HG02970 (cell line): Measurements from ENCODE around the gene TAS2R60.
"Not testable (repeated sequence)": the region's sequence is repeated elsewhere in the genome, so short reads cannot be mapped to it uniquely, and the experiment has no call there.

Source experiments
- ATAC-seq: cut with Tn5 transposase; IDR thresholded peaks from one replicate; pipeline ENCODE4 v1.9.1; 2021; ENCODE audit warnings: mild to moderate bottlenecking, moderate library complexity, moderate number of reproducible peaks; ENCODE audit not compliant: unreplicated experiment, low FRiP score

The TAS2R60 gene, protein sequence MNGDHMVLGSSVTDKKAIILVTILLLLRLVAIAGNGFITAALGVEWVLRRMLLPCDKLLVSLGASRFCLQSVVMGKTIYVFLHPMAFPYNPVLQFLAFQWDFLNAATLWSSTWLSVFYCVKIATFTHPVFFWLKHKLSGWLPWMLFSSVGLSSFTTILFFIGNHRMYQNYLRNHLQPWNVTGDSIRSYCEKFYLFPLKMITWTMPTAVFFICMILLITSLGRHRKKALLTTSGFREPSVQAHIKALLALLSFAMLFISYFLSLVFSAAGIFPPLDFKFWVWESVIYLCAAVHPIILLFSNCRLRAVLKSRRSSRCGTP

DNA sequence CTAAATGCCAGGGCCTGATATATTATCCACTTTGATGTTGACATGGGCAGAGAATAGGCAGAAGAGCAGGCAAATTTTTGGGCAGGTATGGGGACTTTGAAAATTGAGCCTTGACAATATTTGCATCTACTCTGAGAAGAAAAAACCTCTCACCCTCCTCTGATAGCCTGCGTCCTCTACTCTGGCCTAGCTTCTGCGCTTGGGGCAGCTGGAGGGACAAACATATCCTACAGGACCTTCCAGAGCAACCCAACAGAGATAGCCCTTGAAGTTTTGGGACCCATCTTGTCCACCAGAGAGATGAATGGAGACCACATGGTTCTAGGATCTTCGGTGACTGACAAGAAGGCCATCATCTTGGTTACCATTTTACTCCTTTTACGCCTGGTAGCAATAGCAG, at the start of gene TAS2R60:
Gene TAS2R60 (plus strand): TSS at position 301 of the 400 bp plus-strand sequence. CDS start 0 bp downstream, at position 301.
- no peak for ATAC-seq

DNA sequence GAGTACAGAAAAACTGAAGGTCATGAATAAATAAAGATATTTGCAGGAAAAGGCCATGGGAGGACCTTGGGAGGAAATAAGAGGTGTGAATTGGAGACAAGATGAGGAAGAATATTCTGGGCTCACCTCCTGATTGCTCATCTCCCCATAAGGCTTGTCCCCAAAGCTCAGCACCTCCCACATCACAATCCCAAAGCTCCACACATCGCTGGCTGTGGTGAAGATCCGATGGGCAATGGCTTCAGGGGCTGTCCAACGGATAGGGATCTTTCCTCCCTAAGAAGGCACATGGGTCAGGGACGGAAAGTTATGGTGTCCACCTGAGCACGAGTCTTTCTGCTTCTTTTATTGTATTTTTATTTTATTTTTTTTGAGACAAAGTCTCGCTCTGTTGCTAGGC, 49.2 kb upstream of the TAS2R60 start:
- no peak for ATAC-seq

DNA sequence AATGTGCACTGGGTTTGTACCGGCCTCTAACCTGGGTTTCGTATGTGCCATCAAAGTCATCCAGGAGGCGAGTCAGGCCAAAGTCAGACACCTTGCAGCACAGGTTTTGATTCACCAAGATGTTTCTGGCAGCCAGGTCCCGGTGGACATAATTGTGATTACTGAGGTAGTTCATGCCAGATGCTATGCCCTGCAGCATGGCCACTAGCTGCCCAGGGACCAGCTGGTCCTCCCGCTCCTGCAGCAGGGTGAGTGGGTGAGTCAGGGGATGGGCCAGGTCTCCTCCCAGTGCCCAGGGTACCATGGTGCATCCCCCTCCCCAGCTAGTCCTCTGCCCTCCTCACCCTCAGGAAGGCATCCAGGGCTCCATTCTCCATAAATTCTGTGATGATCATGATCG, 48.5 kb upstream of the TAS2R60 start:
- no peak for ATAC-seq

DNA sequence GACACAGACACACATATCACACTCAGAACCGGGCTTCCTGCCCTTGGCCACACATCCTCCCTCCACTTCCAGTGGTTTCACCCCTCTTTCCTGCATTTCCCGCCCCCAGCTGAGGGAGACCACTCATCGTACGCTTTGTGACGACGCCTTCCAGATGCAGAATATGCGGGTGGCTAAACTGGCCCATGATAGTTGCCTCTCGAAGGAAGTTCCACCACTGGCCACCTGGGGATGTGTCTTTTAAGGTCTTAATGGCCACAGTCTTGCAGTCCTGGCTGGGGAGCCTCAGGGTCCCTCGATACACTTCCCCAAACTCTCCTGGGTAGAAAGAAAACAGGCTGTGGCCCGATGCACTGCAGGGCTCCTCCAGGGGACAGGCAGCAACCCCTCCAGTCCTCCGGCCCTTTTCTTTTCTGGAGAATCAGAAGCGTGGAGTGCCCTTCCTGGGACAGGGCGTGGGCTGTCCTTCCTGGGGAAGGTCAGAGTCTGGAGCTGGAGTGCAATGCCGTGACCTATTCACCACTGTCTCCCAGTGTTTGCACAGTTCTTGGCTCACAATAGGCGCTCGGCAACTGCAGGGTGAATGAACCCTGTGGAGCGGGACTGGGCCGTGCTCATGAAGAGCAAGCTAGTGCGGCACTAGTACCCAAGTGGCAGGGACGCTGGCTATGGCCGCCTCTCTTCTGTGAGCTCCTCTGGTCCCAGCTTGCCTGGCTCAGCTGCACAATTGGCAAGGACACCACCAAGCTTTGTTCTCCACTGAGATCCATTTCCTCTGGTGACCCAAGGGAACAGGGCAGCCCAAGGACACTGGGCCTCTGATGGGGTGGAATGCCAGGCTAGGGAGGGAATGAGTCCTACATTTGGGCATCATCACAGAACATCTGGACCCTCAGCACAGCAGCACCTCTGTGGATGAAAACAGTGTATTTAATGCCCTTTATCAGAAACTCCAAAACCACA, 47.8 kb upstream of the TAS2R60 start:
- ATAC-seq: no peak

DNA sequence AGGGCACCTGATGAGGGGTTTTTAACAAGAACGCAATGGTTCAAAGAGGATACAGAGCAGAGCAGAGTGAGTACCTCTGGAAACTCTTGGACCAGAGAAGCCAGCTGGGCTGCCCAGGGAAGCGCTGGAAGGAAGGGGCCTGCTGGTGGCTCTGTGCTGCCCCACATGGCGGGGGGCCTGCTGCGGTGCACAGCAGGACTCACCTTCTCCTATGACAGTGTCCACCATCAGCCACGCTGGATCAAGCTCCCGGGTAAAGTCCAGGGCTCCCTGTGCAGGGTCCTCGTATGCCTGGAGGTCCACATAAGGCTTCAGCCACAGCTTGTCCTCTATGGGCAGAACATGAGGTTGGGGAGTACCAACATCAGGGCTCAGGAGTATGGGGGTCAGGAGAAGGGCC, 47.1 kb upstream of the TAS2R60 start:
- no peak for ATAC-seq

DNA sequence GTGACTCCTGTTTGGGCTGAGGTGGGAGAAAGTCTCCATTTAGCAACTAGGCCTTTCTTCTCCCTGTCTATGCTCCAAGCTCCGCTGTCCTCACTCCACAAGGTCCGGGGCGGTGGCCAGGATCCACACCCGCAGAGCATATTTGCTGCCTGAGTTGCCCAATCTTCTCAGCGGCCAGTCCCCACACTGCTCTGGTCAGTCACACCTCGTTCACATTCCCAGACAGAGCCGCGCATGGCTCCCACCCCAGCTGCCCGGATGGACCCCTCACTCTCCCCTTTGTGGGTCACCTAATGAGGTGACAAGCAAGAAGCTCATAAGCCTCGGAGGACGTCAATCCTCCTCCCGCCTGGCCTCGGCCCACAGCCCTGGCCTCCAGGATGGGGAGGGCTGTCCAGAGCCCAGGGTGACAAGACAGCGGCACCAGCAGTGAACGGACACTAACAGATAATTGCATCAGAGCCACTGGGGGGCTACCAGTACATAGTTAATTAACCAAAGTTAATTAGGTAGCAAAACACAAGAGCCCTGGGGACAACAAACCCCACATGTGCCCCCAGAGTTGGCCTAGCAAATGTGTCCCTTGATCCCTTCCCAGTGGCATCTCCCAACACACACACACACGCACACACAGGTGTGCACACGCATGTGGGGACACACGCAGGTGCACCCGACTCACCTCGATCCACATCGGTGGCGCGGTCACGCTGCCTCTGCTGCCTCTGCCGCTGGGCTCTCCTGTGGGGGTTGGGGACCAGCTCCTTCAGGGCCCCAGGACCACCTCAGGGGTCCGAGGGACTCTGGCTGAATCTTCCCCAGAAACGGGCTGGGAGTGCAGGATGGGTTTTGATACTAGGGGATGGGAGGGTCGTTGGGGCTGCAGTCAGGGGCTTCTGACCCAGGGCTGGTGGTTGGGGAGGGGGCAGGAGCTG, 46.4 kb upstream of the TAS2R60 start:
- ATAC-seq: no peak

DNA sequence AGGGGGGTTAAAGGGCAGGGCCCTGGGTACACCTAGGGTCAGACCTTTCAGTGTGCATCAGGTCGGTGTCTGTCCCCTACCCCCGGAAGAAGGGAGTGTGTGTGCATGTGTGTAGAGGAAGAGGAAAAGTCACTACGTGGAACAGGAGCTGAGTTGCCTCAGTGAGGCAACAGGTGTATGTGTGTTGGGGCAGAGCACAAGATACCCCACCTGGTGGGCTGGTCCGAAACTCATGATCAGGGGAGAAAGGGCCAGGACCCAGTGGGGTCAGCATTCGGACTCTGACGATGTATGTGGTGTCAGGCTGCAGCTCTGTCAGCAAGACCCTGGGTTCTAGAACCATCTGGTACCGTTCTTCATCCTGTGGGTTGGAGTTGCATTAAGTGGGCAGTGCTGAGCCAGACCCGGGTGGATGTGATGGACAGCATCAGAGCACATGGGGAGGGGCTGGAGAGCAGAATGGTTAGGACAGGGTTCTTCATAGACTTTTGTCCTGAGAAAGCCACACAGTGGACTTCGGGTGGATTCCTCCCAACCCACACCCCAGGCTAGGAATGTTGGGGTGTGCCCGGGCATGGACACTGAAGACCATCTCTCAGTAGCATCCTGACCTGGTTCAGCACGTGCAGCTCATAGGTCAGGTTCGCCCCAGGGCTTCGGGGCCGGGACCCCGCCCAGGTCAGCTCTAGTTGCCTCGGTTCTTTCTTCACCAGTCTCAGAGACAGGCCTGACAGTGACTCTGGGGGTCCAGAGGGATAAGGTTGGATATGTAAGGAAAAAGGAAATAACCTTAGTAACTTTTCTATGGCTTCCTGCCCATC, 45.3 kb upstream of the TAS2R60 start:
- ATAC-seq: no peak

DNA sequence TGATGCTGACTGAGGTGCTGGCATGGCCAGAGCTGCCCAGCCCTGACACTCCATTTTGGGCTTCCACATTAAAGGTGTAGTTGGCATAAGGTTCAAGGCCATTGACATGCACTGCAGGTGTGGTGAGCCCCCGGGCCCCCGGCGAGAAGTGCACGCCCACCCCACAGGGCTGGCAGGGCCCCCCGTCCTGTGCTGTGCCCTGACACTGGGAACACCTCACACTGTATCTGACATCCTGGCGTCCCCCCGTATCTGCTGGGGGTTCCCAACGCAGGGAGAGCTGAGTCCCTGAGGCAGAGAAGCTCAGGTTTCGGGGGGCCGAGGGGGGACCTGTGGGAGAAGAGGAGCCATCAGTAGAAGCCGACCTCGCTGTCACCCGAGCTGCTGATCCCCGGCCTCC, 44.6 kb upstream of the TAS2R60 start:
- no peak for ATAC-seq

DNA sequence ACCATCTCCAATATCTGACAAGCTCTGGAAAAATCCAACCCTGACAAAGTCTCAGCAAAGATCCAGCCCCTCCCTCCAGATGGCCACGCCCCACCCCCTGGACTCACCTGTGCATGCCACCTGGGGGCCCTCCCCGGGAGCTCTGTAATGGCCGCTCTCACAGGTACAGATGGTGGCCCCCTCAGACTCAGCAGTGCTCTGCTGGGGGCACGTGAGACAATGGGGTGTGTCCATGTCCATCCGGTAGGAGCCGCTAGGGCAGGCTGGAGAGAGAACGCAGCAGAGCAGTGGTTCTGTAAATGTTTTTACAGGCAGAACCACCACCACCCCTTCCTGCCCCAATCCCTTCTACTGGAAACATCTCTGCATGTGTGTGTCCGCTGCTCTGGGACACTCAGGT, 44.1 kb upstream of the TAS2R60 start:
- no peak for ATAC-seq

DNA sequence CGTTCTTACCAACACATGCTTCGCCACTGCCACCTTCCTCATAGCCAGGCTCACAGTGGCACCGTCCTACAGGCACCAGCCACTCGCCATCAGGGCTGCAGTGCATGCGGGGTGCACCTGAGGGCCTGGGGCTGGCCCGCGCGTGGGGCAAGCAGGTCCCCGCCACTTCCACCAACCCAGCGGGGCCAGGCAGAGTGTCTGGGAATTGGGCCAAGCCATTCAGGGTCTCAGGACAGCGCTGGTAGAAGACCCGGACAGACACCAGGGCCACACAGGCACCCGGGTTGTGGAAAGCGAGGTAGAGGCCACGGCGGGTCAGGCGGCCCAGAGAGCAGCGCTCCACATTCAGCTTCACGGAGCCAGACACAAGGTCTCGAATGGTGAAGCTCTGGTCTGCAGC, 43.6 kb upstream of the TAS2R60 start:
- ATAC-seq: no peak

DNA sequence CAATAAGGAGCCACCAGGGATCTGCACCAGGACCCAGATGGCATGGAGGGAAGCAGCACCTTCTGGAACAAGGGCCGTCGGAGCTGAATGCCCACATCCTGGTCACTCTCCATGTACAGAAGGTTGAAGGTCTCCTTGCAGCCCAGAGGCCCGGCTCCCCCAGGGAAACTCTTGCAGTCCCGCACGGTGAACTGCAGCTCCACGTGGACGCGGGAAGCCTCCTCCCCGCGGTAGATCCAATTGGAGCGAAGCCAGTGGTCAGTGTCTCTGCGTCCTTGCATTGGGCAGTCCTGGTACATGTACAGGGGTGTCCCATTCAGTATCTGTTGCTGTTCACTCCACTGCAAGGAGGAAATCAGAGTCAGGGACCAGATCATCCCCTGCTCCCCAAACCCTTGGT, 42.0 kb upstream of the TAS2R60 start:
- no peak for ATAC-seq

DNA sequence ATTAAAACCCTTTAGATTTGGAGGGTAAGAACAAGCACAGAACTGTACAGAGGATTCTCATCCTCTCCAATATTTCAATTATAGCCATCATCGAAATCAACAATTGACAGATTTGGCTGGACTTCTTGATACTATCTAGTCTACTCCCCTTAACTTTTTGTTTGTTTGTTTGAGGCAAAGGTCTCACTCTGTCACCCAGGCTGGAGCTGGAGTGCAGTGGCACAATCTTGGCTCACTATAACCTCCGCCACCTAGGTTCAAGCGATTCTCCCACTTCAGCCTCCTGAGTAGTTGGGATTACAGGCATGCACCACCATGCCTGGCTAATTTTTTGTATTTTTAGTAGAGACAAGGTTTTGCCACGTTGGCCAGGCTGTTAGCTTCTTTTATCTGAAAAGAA, 41.0 kb upstream of the TAS2R60 start:
- not testable (repeated sequence) for ATAC-seq

DNA sequence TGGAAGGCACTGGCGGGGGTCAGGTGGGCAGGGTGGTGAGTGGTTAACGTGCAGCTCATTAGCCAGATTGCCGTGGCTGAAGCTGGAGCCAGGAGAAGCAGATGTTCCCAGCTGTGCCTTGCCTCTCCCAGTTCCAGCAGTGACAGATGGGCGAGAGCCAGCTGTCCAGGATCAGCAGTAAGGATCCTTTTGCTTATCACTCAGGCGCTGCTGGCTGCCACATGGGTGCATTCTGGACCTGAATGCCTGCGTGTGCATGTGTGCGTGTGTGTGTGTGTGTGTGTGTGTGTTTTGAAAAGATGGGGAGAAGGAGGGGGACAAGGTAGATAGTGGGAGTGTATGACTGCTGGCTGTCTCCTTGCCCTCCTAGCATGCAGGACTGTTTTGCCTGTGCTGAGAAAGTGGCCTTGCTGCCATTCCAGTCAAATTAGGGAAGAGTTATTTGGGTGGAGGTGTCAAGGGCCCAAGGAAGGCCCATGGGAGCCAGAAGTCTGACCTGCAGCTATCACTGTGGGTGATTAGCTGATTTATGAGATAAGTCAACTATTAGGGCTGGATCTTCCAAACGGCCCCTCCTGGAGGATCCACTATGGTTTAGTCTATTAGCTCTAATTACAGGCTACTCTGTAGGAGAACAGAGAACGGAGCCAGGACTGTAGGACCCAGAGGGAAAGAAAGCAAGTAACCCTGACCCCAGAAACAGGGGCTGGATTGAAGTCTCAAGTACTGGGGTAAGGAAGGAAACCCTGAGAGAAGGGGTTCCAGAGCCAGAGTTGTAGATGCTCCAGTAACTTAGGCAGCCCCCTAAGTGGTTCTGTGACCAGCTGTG, 37.9 kb upstream of the TAS2R60 start:
- ATAC-seq: no peak

DNA sequence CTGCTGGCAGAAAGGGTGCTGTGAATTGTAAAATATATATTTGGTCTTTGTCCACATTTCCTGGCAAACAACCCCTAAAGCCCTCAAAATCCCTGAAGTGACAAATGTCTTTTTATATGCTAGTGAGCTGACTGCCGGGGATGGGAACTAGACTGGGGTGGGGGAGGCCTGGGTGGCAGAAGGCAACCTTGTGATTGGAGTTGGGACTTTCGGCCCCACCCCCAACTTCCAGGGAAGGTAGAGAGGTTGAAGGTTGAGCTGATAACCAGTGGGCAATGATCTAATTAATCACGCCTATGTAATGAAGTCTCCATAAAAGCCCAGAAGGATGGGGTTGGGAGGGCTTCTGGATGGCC, 37.3 kb upstream of the TAS2R60 start:
- no peak for ATAC-seq

DNA sequence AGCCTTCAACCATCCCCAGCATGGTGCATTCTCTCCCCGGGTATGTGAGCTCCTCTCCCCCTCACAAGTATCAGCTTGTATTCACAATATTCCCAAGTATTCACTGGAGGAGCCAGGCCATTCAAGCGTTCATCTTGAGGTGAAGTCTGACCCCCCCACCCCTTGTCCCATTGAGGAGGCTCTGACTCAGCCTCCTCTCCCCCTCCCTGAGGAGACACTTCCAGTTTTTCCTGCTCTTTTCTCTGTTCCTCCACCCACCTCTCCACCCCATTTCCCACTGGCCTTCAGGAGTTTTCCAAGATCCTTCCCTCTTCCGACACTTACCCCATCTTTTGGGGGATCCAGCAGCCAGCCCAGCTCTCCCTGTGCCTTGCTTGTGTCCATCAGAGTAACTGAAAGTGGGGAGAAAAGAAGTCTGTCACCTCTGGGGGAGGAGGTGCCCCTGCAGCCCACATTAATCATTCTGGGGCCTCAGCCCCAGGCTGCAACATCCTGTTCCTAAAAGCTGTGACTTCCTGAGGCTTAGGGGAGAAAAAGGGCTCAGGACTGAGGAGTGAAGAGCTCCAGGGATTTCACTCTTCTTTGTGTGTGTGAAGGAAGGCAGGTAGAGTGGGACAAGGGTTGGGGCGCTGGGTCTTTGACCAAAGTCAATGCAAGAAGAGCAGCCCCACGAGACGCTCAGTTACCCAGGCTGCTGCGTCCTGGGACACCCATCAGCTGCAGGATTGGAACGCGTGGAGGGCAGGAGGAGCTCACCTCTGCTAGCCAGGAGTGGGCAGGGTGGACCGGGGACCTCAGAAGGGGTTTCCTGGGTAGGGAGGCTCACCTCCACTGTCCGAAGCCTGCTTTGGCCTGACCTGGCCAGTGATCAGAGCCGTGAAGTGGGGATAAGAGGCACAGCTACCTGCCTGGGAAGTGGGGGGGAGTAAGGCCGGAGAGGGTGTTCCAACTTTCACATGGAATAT, 35.7 kb upstream of the TAS2R60 start:
- ATAC-seq: no peak

DNA sequence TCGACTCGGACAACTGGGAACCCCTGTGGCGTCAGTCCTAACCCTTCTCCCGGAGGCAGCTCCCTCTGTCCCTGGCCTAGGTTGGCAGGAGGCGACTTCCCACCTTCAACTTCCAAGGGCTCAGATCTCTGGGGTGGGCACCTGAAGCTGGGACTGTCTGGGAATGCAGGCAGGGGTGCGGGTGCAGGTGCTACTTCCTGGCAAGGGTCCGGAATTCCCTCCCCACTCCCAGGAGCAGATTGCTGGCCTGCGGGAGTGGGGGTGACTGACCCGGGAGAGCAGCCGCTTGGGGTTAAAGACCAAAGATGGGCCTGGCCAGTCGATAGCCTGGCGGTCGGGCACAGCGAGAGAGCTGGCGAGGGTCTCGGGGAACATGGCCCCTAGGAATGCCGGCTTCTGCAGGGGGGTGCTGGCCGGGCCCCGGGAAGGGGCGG, 35.0 kb upstream of the TAS2R60 start:
- no peak for ATAC-seq

DNA sequence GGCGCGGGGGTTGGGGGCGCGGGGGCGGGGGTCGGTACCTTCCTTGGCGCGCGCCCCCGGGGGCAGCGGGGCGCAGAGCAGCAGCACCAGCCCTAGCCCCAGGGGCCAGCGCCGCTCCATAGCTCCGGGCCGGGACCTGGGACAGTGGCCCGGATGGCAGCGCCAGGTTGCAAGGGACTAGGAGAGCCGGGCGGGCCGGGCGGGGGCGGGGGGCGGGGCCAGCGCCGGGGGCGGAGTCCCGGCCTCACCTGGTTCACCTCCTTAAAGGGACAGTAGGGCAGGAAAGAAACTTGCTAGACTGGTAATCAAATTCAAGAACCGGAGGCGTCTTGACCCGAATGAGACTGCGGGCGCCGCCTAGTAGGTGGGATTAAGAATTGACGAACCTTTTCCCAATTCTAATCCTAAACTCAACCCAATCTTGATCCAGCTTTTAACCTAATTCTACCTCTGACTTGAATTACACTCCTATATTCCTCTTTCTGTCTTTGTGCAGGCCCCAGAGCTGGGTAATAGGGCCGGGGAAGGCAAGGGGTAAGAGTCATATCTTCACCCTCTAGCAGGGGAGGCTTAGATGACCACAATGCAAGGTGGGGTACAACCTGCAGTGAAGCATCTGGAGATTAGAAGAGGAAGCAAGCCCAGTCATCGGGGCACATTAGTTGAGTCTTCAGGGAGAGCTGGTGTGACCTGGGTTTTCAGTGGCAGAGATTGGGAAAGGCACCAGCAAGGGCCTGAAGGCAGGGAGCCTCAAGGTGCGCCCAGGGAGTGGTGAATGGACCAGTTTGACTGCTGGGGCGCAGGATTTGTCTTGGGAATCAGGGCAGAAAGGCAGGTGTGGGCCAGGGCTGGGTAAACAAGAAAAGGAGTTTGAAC, 34.3 kb upstream of the TAS2R60 start, which contains the start of gene EPHA1:
Gene EPHA1 (minus strand): TSS at position 171 of the 876 bp plus-strand sequence. CDS start 51 bp downstream, at position 120.
- ATAC-seq: no peak
